ENCODE data around the gene GPR68. TPM values are rescaled to one million over a fixed set of nuclear protein-coding genes. Genes with fewer than 3 reads are reported as not detected.

GPR68 gene
- total and polyA plus RNA-seq, 8 donors, result 0.09 to 0.90 (median 0.23) TPM; not detected in 1

DNA sequence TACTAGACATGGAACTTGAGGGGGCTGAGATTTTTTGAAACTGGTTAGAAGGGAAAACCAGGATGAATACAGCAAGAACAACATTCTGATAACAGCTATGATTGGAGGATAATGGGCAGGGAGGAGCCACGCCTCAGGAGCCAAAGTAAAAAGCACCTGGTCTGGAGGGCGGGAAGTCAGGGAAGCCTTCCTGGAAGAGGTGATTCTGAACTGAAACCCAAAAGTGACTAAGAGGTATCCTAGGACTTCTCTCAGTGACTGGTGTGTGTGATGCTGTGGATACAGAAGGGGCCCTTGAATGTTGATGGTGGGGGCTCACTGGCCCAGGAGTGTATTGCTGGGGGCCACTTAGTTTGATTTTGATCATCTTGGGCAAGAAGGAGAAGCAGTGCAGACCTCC is 18.8 kb upstream of the GPR68 start:
- Histone ChIP-seq H3K27me3 (no peaks in the 10 kb centered on the region), H3K36me3 (no peaks in the 10 kb centered on the region), H3K9me3 (no peaks in the 10 kb centered on the region), H3K4me1 (no peaks in the 10 kb centered on the region), H3K27ac (no peak overlapping the region), H3K4me3 (no peak overlapping the region)
- no peak for FAIRE-seq
- ATAC-seq, result no peak
- peak in 1 of 6 donors; percentile 4 for DNase-seq
- intact Hi-C loops (cut with DNase I), result no loop called here
- TF ChIP-seq, protein P1, sequence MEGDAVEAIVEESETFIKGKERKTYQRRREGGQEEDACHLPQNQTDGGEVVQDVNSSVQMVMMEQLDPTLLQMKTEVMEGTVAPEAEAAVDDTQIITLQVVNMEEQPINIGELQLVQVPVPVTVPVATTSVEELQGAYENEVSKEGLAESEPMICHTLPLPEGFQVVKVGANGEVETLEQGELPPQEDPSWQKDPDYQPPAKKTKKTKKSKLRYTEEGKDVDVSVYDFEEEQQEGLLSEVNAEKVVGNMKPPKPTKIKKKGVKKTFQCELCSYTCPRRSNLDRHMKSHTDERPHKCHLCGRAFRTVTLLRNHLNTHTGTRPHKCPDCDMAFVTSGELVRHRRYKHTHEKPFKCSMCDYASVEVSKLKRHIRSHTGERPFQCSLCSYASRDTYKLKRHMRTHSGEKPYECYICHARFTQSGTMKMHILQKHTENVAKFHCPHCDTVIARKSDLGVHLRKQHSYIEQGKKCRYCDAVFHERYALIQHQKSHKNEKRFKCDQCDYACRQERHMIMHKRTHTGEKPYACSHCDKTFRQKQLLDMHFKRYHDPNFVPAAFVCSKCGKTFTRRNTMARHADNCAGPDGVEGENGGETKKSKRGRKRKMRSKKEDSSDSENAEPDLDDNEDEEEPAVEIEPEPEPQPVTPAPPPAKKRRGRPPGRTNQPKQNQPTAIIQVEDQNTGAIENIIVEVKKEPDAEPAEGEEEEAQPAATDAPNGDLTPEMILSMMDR (IDR thresholded peaks at IDR 0.05), result no peak
- 83 to 87% methylated on average over 2 of the region's 2 CpGs for WGBS, 2 donors

DNA sequence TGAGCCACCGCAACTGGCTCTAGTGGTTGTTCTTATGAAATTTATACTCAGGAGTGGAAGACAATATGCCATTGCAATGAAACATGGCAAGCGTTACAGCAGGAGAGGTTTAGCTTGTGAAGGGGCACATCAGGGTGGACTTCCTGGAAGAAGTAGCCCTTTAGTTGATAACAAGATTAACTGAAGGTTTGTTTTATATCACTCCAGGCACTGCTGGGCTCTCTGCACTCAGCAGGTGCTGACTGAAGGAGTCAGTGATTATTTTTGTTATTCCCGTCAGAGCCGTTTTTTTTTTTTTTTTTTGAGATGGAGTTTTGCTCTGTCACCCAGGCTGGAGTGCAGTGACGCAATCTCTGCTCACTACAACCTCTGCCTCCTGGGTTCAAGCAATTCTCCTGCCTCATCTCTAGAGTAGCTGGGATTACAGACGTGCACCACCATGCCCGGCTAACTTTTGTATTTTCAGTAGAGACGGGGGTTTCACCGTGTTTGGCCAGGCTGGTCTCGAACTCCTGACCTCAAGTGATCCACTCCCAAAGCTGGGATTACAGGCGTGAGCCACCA is 17.6 kb upstream of the GPR68 start:
- no peaks in the 10 kb centered on the region for H3K36me3 ChIP-seq
- DNase-seq, result peak in 1 of 6 donors; percentile 9
- ATAC-seq, result no peak
- H3K4me3 ChIP-seq, result no peak overlapping the region
- intact Hi-C loops (cut with DNase I), result no loop called here
- no peaks in the 10 kb centered on the region for H3K4me1 ChIP-seq
- 82 to 93% methylated on average over 11 of the region's 11 CpGs for WGBS, 2 donors
- TF ChIP-seq, protein P1 (IDR thresholded peaks at IDR 0.05), result no peak
- no peaks in the 10 kb centered on the region for H3K9me3 ChIP-seq
- H3K27ac ChIP-seq, result no peak overlapping the region
- FAIRE-seq, result no peak
- no peaks in the 10 kb centered on the region for H3K27me3 ChIP-seq

DNA sequence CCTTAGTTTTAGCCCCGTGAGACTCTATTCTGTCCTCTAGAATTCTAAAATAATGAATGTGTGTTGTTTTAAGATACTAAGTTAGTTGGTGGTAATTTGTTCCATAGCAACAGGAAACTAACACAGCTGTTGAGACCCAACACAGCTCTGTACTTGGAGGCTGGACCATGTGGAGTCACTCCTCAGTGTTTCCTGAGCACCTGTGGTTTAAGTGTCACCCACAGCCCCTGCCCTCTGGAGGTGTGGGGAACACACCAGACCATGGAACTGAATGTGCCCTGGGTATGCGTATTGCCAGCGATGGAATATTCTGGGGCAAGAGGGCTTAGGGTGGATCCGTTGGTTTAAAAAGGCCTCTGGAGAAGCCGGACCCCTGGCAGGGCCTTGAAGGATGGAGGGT is 16.6 kb upstream of the GPR68 start:
- 95 to 96% methylated on average over 5 of the region's 5 CpGs for WGBS, 2 donors
- intact Hi-C loops (cut with DNase I), result no loop called here
- no peaks in the 10 kb centered on the region for H3K9me3 ChIP-seq
- FAIRE-seq (no peak), DNase-seq (peak in 1 of 6 donors; percentile 6), ATAC-seq (no peak)
- TF ChIP-seq, protein P1 (IDR thresholded peaks at IDR 0.05), result no peak
- no peaks in the 10 kb centered on the region for H3K27me3 ChIP-seq
- no peaks in the 10 kb centered on the region for H3K4me1 ChIP-seq
- no peak overlapping the region for H3K4me3 ChIP-seq
- H3K27ac ChIP-seq, result no peak overlapping the region
- no peaks in the 10 kb centered on the region for H3K36me3 ChIP-seq

- Histone ChIP-seq H3K27me3 (no peaks in the 10 kb centered on the region), H3K4me1 (no peaks in the 10 kb centered on the region), H3K36me3 (no peaks in the 10 kb centered on the region), H3K27ac (no peak overlapping the region), H3K4me3 (no peak overlapping the region), H3K9me3 (no peaks in the 10 kb centered on the region)
- peak in 1 of 6 donors; percentile 5 for DNase-seq
- FAIRE-seq, result no peak
- TF ChIP-seq, protein P1 (IDR thresholded peaks at IDR 0.05), result no peak
- ATAC-seq, result no peak
- 85 to 91% methylated on average over 3 of the region's 3 CpGs for WGBS, 2 donors
- intact Hi-C loops (cut with DNase I), result no loop called here
Observed at GRCh38 chr14:91258876-91259275, 14.4 kb upstream of the GPR68 start.

DNA sequence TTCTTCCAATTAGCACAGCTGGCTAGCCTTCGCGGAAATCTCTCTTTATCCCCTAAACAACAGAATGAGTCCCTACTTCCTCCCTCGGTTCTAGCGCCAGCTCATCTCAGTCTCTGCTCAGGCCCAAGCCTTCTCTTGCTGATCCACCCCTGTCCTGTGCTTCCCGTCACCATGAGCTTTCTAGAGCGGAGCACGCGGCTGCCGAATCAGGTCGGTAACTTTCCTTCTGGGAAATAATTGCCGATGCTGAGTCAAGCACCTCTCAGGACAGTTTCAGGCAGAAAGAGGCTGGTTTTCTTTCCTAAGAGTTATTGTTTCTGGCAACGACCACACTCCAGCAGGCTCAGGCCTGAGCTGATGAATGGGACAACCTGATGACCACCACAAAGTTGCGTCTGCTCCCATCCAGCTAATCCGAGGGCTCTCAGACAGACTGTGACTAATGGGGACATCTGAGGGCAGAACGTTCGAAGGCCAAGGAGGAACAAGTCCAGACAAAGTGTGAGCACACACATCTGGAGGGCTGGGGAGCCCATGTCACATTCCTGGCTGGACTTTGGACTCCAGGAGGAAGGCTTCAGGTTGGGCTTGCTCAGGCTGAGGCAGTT is 13.6 kb upstream of the GPR68 start:
- no peaks in the 10 kb centered on the region for H3K9me3 ChIP-seq
- no peaks in the 10 kb centered on the region for H3K27me3 ChIP-seq
- no peak overlapping the region for H3K27ac ChIP-seq
- ATAC-seq, result peak in 2 of 4 donors; percentile 13
- FAIRE-seq, result no peak
- H3K4me3 ChIP-seq, result no peak overlapping the region
- H3K4me1 ChIP-seq, result no peaks in the 10 kb centered on the region
- TF ChIP-seq, protein P1 (IDR thresholded peaks at IDR 0.05), result no peak
- intact Hi-C loops (cut with DNase I), result no loop called here
- H3K36me3 ChIP-seq, result no peaks in the 10 kb centered on the region
- WGBS, 2 donors, result 69 to 74% methylated on average over 16 of the region's 16 CpGs
- peak in 1 of 6 donors; percentile 9 for DNase-seq
